A549 (cell line): Measurements from ENCODE around the gene PRSS2. TPM values are rescaled to one million over a fixed set of nuclear protein-coding genes. Genes with fewer than 3 reads are reported as not detected.

Experiments
- ATAC-seq, 2 experiments: fragments of 200-7000 bp in 1 of 2; fragments of >200 bp in 1 of 2; cut with Nextera tagmentation in 1 of 2; cut with Tn5 transposase in 1 of 2; 3 replicates each; pipeline versions ENCODE4 v1.8.0 to v1.9.1; 2018 to 2020; ENCODE audit warnings: mild to moderate bottlenecking in 1 of 2, moderate library complexity in 1 of 2
- CTCF ChIA-PET: fragments of 300-600 bp; sonication (Branson Sonifier 250); formaldehyde crosslinking; extraction: SDS; loops from one replicate; lab custom pipeline; 2021; ENCODE audit warnings: antibody characterized with exemption, inconsistent platforms; lab: Yijun Ruan, JAX
- POLR2A ChIA-PET: fragments of 350-600 bp; formaldehyde crosslinking; extraction: SDS; loops from one replicate; lab custom pipeline; 2021; ENCODE audit warnings: antibody characterized with exemption, inconsistent platforms; lab: Yijun Ruan, JAX
- DNase-seq, 2 experiments: peaks; one replicate each; pipeline versions ENCODE4 v3.0.0 to v3.0.0-alpha.2; 2011 to 2016; ENCODE audit warnings: low read depth in 1 of 2, low spot score in 1 of 2
- FAIRE-seq: peaks from 2 replicates; lab custom pipeline; 2011; peaks lifted over from hg19 to GRCh38; lab: Jason Lieb, UNC
- H3K27ac ChIP-seq, 2 experiments: fragments of >200 bp; sonication (Bioruptor Twin); formaldehyde crosslinking; 3 replicates each; pipeline ENCODE4 v1.5.1; 2016 to 2017
- H3K4me1 ChIP-seq: fragments of >200 bp; sonication (Bioruptor Twin); formaldehyde crosslinking; 3 replicates; pipeline ENCODE4 v1.6.1; 2016
- H3K4me2 ChIP-seq: fragments of >200 bp; sonication (Bioruptor Twin); formaldehyde crosslinking; 3 replicates; pipeline ENCODE4 v1.6.1; 2016
- H3K4me3 ChIP-seq: fragments of >200 bp; sonication (Bioruptor Twin); formaldehyde crosslinking; 3 replicates; pipeline ENCODE4 v1.5.1; 2016
- H3K9me3 ChIP-seq: fragments of >200 bp; sonication (Bioruptor Twin); formaldehyde crosslinking; 3 replicates; pipeline ENCODE4 v1.6.1; 2016
- ATOH8 ChIP-seq: fragments of 250-450 bp; sonication (Bioruptor Pico); IDR thresholded peaks from 2 replicates; pipeline ENCODE4 v1.5.0; 2020; ENCODE audit warnings: low read depth, mild to moderate bottlenecking, moderate library complexity
- E2F6 ChIP-seq: IDR thresholded peaks from 2 replicates; pipeline ENCODE4 v1.6.1; 2012; ENCODE audit warnings: low read depth, borderline replicate concordance
- ESRRA ChIP-seq: fragments of 150-350 bp; IDR thresholded peaks from 2 replicates; pipeline ENCODE4 v1.6.1; 2014; ENCODE audit warnings: mild to moderate bottlenecking, low read length, borderline replicate concordance
- FOXS1 ChIP-seq: fragments of 250-450 bp; sonication (Bioruptor Pico); IDR thresholded peaks from 2 replicates; pipeline ENCODE4 v1.5.0; 2020; ENCODE audit warnings: mild to moderate bottlenecking, moderate library complexity
- GATA3 ChIP-seq: IDR thresholded peaks from 2 replicates; pipeline ENCODE4 v1.6.1; 2012; ENCODE audit warnings: borderline replicate concordance
- HDAC2 ChIP-seq: fragments of 200-600 bp; sonication (generic); IDR thresholded peaks from 2 replicates; pipeline ENCODE4 v1.6.1; 2016
- MYC ChIP-seq: IDR thresholded peaks from 2 replicates; pipeline ENCODE4 v1.6.1; 2012; ENCODE audit warnings: mild to moderate bottlenecking, inconsistent platforms, low read length, improper control_type of control experiment, borderline replicate concordance
- RAD21 ChIP-seq, 2 experiments: fragments of >200 bp in 1 of 2; sonication (Bioruptor Twin) in 1 of 2; formaldehyde crosslinking in 1 of 2; IDR thresholded peaks in 1 of 2; conservative IDR thresholded peaks in 1 of 2; 2 replicates in 1 of 2; 3 replicates in 1 of 2; pipeline ENCODE4 v1.6.1; 2012 to 2018; ENCODE audit warnings: inconsistent platforms in 1 of 2
- REST ChIP-seq: fragments of 200-600 bp; sonication (generic); IDR thresholded peaks from 2 replicates; pipeline ENCODE4 v1.6.1; 2016; ENCODE audit warnings: antibody characterized with exemption, mild to moderate bottlenecking, moderate library complexity
- RNF2 ChIP-seq: fragments of 200-600 bp; sonication (generic); IDR thresholded peaks from 2 replicates; pipeline ENCODE4 v1.6.1; 2016; ENCODE audit warnings: low read depth, mild to moderate bottlenecking, antibody characterized with exemption, moderate library complexity, borderline replicate concordance
- ZFP36 ChIP-seq: fragments of 450-650 bp; IDR thresholded peaks from 2 replicates; pipeline ENCODE4 v1.6.1; 2014; ENCODE audit warnings: borderline replicate concordance; ENCODE audit not compliant: partially characterized antibody
- WGBS: methylation state at CpG from one replicate; pipeline ENCODE4 v1.1.6; 2017; ENCODE audit errors: missing lambda C conversion rate; 5-methylcytosine and 5-hydroxymethylcytosine counted together
- polyA plus RNA-seq, 4 experiments: library from polyadenylated mRNA; depleted of rRNA in 3 of 4; stranded (reverse); fragments of >200 nt; fragmentation: RNase III in 1 of 4; extraction: RNeasy Plus Mini Kit Qiagen cat#74134 plus additional on column Dnase treatment in 1 of 4; gene quantifications; 2 replicates in 3 of 4; 3 replicates in 1 of 4; pipeline ENCODE4 v1.2.3, GENCODE V29; 2011 to 2017
- TF ChIP-seq, protein P1 (sequence below): fragments of >200 bp; sonication (Bioruptor Twin); formaldehyde crosslinking; IDR thresholded peaks from 3 replicates; pipeline ENCODE4 v1.5.1; 2016

The PRSS2 gene
- polyA plus RNA-seq, 2 of the 4 experiments (the other 2 are of a cell fraction): not detected

DNA sequence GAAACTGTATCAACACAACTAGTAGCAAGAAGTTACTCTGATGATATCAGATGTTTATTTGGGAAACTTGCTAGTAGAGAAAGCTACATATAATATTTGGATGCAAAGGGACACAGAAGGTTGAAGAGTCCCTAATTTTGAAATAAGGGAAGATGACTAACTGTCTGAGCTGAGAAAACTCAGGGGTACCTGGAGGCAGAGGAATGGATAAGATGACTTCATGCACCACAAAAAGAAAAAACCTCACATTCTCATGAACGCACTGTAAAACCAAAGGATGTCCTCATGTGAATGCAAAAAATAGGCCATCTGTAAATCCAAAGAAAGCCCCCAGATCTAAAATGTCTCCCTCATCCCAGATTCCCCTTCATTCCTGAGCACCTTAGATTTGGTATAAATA, 29.3 kb downstream of the PRSS2 start:
- FAIRE-seq (no peak), DNase-seq (no peak), ATAC-seq (no peak)
- no peaks in the 10 kb centered on the region for H3K4me1 ChIP-seq
- 4% methylated on average over 1 of the region's 1 CpG for WGBS
- TF ChIP-seq HDAC2: no peak
- TF ChIP-seq, protein P1, sequence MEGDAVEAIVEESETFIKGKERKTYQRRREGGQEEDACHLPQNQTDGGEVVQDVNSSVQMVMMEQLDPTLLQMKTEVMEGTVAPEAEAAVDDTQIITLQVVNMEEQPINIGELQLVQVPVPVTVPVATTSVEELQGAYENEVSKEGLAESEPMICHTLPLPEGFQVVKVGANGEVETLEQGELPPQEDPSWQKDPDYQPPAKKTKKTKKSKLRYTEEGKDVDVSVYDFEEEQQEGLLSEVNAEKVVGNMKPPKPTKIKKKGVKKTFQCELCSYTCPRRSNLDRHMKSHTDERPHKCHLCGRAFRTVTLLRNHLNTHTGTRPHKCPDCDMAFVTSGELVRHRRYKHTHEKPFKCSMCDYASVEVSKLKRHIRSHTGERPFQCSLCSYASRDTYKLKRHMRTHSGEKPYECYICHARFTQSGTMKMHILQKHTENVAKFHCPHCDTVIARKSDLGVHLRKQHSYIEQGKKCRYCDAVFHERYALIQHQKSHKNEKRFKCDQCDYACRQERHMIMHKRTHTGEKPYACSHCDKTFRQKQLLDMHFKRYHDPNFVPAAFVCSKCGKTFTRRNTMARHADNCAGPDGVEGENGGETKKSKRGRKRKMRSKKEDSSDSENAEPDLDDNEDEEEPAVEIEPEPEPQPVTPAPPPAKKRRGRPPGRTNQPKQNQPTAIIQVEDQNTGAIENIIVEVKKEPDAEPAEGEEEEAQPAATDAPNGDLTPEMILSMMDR: no peak
- no peak overlapping the region for H3K4me3 ChIP-seq
- ChIA-PET POLR2A (no interaction called here), CTCF (interaction anchor here (2.7 kb wide), 1 partner anchor 17 kb away, joined by 10 read pairs; no protein-coding TSS in a partner anchor)
- H3K27ac ChIP-seq: no peak overlapping the region
- H3K9me3 ChIP-seq: no peaks in the 10 kb centered on the region
- no peak overlapping the region for H3K4me2 ChIP-seq

DNA sequence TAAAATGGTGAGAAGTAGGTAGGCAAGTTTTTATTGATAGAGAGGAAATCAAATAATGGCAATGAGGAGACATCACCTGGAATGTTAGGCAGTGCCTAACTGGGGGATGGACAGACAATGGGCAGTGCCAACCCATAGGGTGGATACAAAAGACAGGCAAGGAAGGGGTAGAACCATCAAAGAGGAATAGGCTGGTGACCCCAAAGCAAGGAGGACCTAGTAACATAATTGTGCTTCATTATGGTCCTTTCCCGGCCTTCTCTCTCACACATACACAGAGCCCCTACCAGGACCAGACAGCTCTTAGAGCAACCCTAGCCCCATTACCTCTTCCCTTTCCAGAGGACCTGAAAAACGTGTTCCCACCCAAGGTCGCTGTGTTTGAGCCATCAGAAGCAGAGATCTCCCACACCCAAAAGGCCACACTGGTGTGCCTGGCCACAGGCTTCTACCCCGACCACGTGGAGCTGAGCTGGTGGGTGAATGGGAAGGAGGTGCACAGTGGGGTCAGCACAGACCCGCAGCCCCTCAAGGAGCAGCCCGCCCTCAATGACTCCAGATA, 30.0 kb downstream of the PRSS2 start:
- Histone ChIP-seq H3K4me1 (no peaks in the 10 kb centered on the region), H3K4me3 (no peak overlapping the region), H3K9me3 (no peaks in the 10 kb centered on the region), H3K27ac (no peak overlapping the region), H3K4me2 (no peak overlapping the region)
- ChIA-PET POLR2A (no interaction called here), CTCF (interaction anchor here (1.0 kb wide), 1 partner anchor 10 kb away, joined by 5 read pairs; no protein-coding TSS in a partner anchor)
- 1% methylated on average over 6 of the region's 7 CpGs for WGBS
- DNase-seq (no peak), ATAC-seq (no peak), FAIRE-seq (no peak)
- TF ChIP-seq ESRRA (no peak), FOXS1 (CRISPR knock-in tag) (no peak)

GRCh38 chr7:142801601-142802295, 31.0 kb downstream of the PRSS2 start:
- no peak for DNase-seq
- FAIRE-seq: no peak
- TF ChIP-seq ZFP36 (no peak), MYC (no peak)
- TF ChIP-seq, protein P1: no peak
- Histone ChIP-seq H3K4me1 (no peaks in the 10 kb centered on the region), H3K4me2 (no peak overlapping the region), H3K9me3 (no peaks in the 10 kb centered on the region), H3K27ac (no peak overlapping the region), H3K4me3 (no peak overlapping the region)
- ChIA-PET POLR2A (no interaction called here), CTCF (interaction anchor here (1.0 to 1.3 kb wide), 3 partner anchors 9 to 18 kb away, joined by 3 to 5 read pairs (median 3); no protein-coding TSS in a partner anchor)
- no peak for ATAC-seq
- WGBS: 10% methylated on average over 8 of the region's 8 CpGs

DNA sequence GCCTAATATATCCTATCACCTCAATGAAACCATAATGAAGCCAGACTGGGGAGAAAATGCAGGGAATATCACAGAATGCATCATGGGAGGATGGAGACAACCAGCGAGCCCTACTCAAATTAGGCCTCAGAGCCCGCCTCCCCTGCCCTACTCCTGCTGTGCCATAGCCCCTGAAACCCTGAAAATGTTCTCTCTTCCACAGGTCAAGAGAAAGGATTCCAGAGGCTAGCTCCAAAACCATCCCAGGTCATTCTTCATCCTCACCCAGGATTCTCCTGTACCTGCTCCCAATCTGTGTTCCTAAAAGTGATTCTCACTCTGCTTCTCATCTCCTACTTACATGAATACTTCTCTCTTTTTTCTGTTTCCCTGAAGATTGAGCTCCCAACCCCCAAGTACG, 31.5 kb downstream of the PRSS2 start:
- 2% methylated on average over 3 of the region's 3 CpGs for WGBS
- CTCF ChIA-PET: interaction anchor here (1.0 to 1.3 kb wide), 2 partner anchors 9 to 18 kb away, joined by 3 read pairs; no protein-coding TSS in a partner anchor
- H3K4me2 ChIP-seq: no peak overlapping the region
- no peak overlapping the region for H3K27ac ChIP-seq
- no peaks in the 10 kb centered on the region for H3K4me1 ChIP-seq
- ATAC-seq (no peak), FAIRE-seq (no peak), DNase-seq (no peak)
- no peaks in the 10 kb centered on the region for H3K9me3 ChIP-seq
- POLR2A ChIA-PET: no interaction called here
- no peak overlapping the region for H3K4me3 ChIP-seq
- TF ChIP-seq RNF2 (no peak), REST (no peak), E2F6 (no peak), RAD21 (conservative IDR thresholded peaks at IDR 0.05 in 1 of 2, IDR thresholded peaks at IDR 0.05 in 1 of 2) (no peak), GATA3 (no peak), ATOH8 (no peak)
